Liver (tissue), 9 donors: ENCODE results near the gene SERPINE2. TPM values are rescaled to one million over a fixed set of nuclear protein-coding genes. Genes with fewer than 3 reads are reported as not detected.

Experiments
- DNase-seq: peaks from one replicate; pipeline ENCODE4 v3.0.0-alpha.2; 2017; ENCODE audit warnings: low spot score
- H3K27ac ChIP-seq, 2 donors: one replicate each; pipeline ENCODE4 v1.7.0; 2013; ENCODE audit warnings: inconsistent platforms in 2 of 2, low read length in 2 of 2, control low read depth in 1 of 2, low read depth in 1 of 2, mild to moderate bottlenecking in 1 of 2
- H3K27me3 ChIP-seq, 4 donors: one replicate each; pipeline versions ENCODE4 v1.6.1 to v1.7.0; 2013; ENCODE audit warnings: low read length in 3 of 4, inconsistent platforms in 1 of 4, mild to moderate bottlenecking in 1 of 4, moderate library complexity in 1 of 4; ENCODE audit not compliant: control insufficient read depth in 4 of 4, insufficient read depth in 4 of 4
- H3K36me3 ChIP-seq, 4 donors: one replicate each; pipeline versions ENCODE4 v1.6.1 to v1.7.0; 2013; ENCODE audit warnings: low read length in 3 of 4, mild to moderate bottlenecking in 3 of 4, low read depth in 1 of 4, moderate library complexity in 1 of 4; ENCODE audit not compliant: control insufficient read depth in 4 of 4, insufficient read depth in 3 of 4
- H3K4me1 ChIP-seq, 4 donors: one replicate each; pipeline versions ENCODE4 v1.6.1 to v1.7.0; 2013; ENCODE audit warnings: low read length in 3 of 4, mild to moderate bottlenecking in 3 of 4, moderate library complexity in 1 of 4; ENCODE audit not compliant: control insufficient read depth in 4 of 4, insufficient read depth in 4 of 4
- H3K4me3 ChIP-seq, 3 donors: one replicate each; pipeline versions ENCODE4 v1.6.1 to v1.7.0; 2013; ENCODE audit warnings: low read length in 3 of 3, control low read depth in 1 of 3, low read depth in 1 of 3, mild to moderate bottlenecking in 1 of 3
- H3K9ac ChIP-seq, 2 donors: one replicate each; pipeline ENCODE4 v1.7.0; 2013; ENCODE audit warnings: low read length in 2 of 2, mild to moderate bottlenecking in 2 of 2, moderate library complexity in 2 of 2, control low read depth in 1 of 2, low read depth in 1 of 2
- H3K9me3 ChIP-seq, 4 donors: one replicate each; pipeline versions ENCODE4 v1.6.1 to v1.7.0; 2013; ENCODE audit warnings: low read length in 3 of 4; ENCODE audit not compliant: control insufficient read depth in 4 of 4
- EGR1 ChIP-seq, 2 donors: IDR thresholded peaks; 2 replicates each; pipeline ENCODE4 v1.6.1; 2016 to 2018; ENCODE audit warnings: antibody characterized with exemption in 2 of 2, low read depth in 2 of 2
- FOXA2 ChIP-seq: IDR thresholded peaks from 2 replicates; pipeline ENCODE4 v1.6.1; 2016; ENCODE audit warnings: antibody characterized with exemption
- GABPA ChIP-seq, 2 donors: IDR thresholded peaks in 1 of 2; conservative IDR thresholded peaks in 1 of 2; 2 replicates each; pipeline ENCODE4 v1.6.1; 2016; ENCODE audit warnings: antibody characterized with exemption in 2 of 2, mild to moderate bottlenecking in 1 of 2, moderate library complexity in 1 of 2
- HNF4A ChIP-seq, 2 donors: conservative IDR thresholded peaks; 2 replicates each; pipeline ENCODE4 v1.6.1; 2016; ENCODE audit warnings: antibody characterized with exemption in 2 of 2, mild to moderate bottlenecking in 2 of 2
- NR2F2 ChIP-seq: IDR thresholded peaks from 2 replicates; pipeline ENCODE4 v1.6.1; 2016; ENCODE audit warnings: antibody characterized with exemption
- RAD21 ChIP-seq, 2 donors: IDR thresholded peaks; 2 replicates each; pipeline ENCODE4 v1.6.1; 2016; ENCODE audit warnings: antibody characterized with exemption in 2 of 2, mild to moderate bottlenecking in 2 of 2
- RXRA ChIP-seq, 2 donors: IDR thresholded peaks; 2 replicates each; pipeline ENCODE4 v1.6.1; 2017 to 2018; ENCODE audit warnings: antibody characterized with exemption in 2 of 2, mild to moderate bottlenecking in 1 of 2
- SP1 ChIP-seq: IDR thresholded peaks from 2 replicates; pipeline ENCODE4 v1.6.1; 2018; ENCODE audit warnings: antibody characterized with exemption, mild to moderate bottlenecking
- TAF1 ChIP-seq: conservative IDR thresholded peaks from 2 replicates; pipeline ENCODE4 v1.6.1; 2016; ENCODE audit warnings: antibody characterized with exemption, mild to moderate bottlenecking
- YY1 ChIP-seq: IDR thresholded peaks from 2 replicates; pipeline ENCODE4 v1.6.1; 2016; ENCODE audit warnings: antibody characterized with exemption, mild to moderate bottlenecking
- WGBS: extraction: QIAGEN DNeasy Blood & Tissue Kit; methylation state at CpG from one replicate; pipeline ENCODE4 v1.1.7; 2013; 5-methylcytosine and 5-hydroxymethylcytosine counted together
- polyA plus RNA-seq, 2 donors: library from polyadenylated mRNA; stranded (reverse) in 1 of 2; unstranded in 1 of 2; fragments of 200-250 nt in 1 of 2; fragments of >200 nt in 1 of 2; fragmentation: Nextera tagmentation in 1 of 2; extraction: Ambion mirVana in 1 of 2; gene quantifications; one replicate each; pipeline versions ENCODE4 v1.2.1 to v1.2.3, GENCODE V29; 2013 to 2015
- total RNA-seq, 2 donors: library from RNA; depleted of rRNA; stranded (reverse); fragments of >200 nt; gene quantifications; one replicate each; pipeline ENCODE4 v1.2.3, GENCODE V29; 2014
- TF ChIP-seq, protein P1 (sequence below): IDR thresholded peaks from 2 replicates; pipeline ENCODE4 v1.6.1; 2016; ENCODE audit warnings: antibody characterized with exemption, mild to moderate bottlenecking
- TF ChIP-seq, protein P2 (sequence below): fragments of 150-350 bp; IDR thresholded peaks from 2 replicates; pipeline ENCODE4 v1.5.1; 2017; ENCODE audit warnings: improper control_type of control experiment, low read depth, low read length; ENCODE audit not compliant: missing input control
- TF ChIP-seq, protein P3 (sequence below): IDR thresholded peaks from 2 replicates; pipeline ENCODE4 v1.6.1; 2016; ENCODE audit warnings: antibody characterized with exemption
- TF ChIP-seq, protein P4 (sequence below): IDR thresholded peaks from 2 replicates; pipeline ENCODE4 v1.6.1; 2016; ENCODE audit warnings: antibody characterized with exemption
- donor health status: healthy.
- donor health status: healthy.
- donor health status: healthy.
- donor health status: healthy.
- donor health status: healthy.

SERPINE2 gene
- total and polyA plus RNA-seq, 4 donors = 0.92 to 4.8 (median 2.3) TPM

DNA sequence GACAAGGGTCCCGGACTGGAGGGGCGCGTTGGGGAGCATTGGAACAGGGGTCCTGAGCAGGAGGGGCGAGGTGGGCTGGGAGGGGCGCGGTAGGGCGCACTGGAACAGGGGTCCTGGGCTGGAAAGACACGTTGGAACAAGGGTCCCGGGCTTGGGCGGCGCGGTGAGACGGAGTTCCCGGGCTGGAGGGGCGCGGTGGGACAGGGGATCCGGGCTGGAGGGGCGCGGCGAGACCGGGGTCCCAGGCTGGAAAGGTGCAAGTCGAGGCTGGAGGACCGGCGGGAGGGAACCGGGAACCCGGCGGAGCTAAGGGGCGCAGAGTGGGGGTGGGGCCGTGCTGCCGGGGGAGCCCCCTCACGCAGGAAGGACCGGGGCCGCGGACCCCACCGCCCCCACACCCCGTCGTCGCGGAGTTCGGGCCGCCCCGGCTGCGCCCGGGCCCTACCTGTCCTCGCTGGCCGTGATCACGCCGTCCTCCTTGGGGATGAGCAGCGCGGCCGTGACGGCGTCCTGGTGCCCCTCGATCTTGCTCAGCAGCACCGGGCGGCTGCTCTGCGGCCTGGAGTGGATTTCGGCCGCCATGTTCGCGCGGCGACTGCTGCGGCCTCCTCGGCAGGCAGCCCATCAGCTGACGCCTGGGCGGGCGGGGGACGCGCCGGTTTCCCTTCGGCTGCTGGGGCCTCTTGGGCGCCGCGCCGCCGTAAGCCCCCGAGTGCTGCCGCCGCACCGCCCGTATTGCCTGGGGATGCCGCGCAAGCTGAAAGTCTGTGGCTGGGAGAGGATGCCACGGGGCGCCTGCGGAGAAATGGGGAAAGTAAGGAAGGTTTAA is 94.2 kb downstream of the SERPINE2 start, which contains the start of gene WDFY1:
TSS of gene WDFY1 (minus strand) at position 633 of the 829 bp plus-strand sequence. CDS start at position 582, 51 bp downstream.
- Histone ChIP-seq H3K9ac (peak within 1 kb of the TSS; percentile 80 to 88), H3K27me3 (no peaks in the 10 kb centered on the region), H3K36me3 (no peaks in the 10 kb centered on the region), H3K4me3 (peak within 1 kb of the TSS; percentile 85 to 95 (median 91)), H3K4me1 (peaks cover 0 to 19% (median 9%) of the 10 kb centered on the region in 4 donors), H3K27ac (peak within 1 kb of the TSS; percentile 83 to 92), H3K9me3 (no peaks in the 10 kb centered on the region)
- TF ChIP-seq TAF1 (no peak), SP1 (peak; percentile 26), RAD21 (IDR thresholded peaks at IDR 0.05) (peak; percentile 47 to 63), YY1 (peak; percentile 96), GABPA (IDR thresholded peaks at IDR 0.05 in 1 of 2, conservative IDR thresholded peaks at IDR 0.05 in 1 of 2) (peak in 1 of 2 donors; percentile 42)
- DNase-seq = peak; percentile 84
- under 1% methylated on average over 87 of the region's 87 CpGs for WGBS

DNA sequence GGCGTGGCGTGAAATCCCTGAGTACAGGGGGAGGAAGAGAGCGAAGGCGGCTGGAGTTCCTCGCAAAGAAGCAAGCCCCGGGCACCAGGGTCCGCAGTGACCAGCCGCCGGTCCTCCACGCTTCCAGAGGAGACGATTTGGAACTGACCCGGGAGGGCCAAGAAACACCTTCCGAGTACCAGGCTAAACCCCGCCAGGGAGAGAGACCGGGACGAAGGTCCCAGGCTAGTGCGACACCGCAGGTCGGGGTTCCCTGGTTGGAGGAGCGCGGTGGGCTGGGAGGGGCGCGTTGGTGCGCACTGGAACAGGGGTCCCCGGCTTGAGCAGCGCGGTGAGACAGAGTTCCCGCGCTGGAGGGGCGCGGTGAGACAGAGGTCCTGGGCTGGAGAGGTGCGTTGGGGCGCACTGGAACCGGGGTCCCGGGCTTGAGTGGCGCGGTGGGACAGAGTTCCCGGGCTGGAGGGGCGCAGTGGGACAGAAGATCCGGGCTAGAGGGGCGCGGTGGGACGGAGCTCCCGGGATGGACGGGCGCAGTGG is 94.9 kb downstream of the SERPINE2 start:
- Histone ChIP-seq H3K27ac (peak overlapping the region; percentile 83 to 92), H3K27me3 (no peaks in the 10 kb centered on the region), H3K9me3 (no peaks in the 10 kb centered on the region), H3K36me3 (no peaks in the 10 kb centered on the region), H3K9ac (peak overlapping the region; percentile 80 to 88), H3K4me1 (peaks cover under 1 to 19% (median 9%) of the 10 kb centered on the region in 4 donors), H3K4me3 (peak overlapping the region; percentile 85 to 95 (median 91))
- TF ChIP-seq, protein P1, sequence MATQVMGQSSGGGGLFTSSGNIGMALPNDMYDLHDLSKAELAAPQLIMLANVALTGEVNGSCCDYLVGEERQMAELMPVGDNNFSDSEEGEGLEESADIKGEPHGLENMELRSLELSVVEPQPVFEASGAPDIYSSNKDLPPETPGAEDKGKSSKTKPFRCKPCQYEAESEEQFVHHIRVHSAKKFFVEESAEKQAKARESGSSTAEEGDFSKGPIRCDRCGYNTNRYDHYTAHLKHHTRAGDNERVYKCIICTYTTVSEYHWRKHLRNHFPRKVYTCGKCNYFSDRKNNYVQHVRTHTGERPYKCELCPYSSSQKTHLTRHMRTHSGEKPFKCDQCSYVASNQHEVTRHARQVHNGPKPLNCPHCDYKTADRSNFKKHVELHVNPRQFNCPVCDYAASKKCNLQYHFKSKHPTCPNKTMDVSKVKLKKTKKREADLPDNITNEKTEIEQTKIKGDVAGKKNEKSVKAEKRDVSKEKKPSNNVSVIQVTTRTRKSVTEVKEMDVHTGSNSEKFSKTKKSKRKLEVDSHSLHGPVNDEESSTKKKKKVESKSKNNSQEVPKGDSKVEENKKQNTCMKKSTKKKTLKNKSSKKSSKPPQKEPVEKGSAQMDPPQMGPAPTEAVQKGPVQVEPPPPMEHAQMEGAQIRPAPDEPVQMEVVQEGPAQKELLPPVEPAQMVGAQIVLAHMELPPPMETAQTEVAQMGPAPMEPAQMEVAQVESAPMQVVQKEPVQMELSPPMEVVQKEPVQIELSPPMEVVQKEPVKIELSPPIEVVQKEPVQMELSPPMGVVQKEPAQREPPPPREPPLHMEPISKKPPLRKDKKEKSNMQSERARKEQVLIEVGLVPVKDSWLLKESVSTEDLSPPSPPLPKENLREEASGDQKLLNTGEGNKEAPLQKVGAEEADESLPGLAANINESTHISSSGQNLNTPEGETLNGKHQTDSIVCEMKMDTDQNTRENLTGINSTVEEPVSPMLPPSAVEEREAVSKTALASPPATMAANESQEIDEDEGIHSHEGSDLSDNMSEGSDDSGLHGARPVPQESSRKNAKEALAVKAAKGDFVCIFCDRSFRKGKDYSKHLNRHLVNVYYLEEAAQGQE = peak; percentile 36
- peak in 1 of 2 donors; percentile 32 for TF ChIP-seq RAD21 (IDR thresholded peaks at IDR 0.05)
- TF ChIP-seq, protein P2, sequence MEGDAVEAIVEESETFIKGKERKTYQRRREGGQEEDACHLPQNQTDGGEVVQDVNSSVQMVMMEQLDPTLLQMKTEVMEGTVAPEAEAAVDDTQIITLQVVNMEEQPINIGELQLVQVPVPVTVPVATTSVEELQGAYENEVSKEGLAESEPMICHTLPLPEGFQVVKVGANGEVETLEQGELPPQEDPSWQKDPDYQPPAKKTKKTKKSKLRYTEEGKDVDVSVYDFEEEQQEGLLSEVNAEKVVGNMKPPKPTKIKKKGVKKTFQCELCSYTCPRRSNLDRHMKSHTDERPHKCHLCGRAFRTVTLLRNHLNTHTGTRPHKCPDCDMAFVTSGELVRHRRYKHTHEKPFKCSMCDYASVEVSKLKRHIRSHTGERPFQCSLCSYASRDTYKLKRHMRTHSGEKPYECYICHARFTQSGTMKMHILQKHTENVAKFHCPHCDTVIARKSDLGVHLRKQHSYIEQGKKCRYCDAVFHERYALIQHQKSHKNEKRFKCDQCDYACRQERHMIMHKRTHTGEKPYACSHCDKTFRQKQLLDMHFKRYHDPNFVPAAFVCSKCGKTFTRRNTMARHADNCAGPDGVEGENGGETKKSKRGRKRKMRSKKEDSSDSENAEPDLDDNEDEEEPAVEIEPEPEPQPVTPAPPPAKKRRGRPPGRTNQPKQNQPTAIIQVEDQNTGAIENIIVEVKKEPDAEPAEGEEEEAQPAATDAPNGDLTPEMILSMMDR = no peak
- no peak for TF ChIP-seq FOXA2
- TF ChIP-seq RXRA (IDR thresholded peaks at IDR 0.05) = no peak
- DNase-seq = peak; percentile 55
- WGBS = 2% methylated on average over 46 of the region's 46 CpGs

DNA sequence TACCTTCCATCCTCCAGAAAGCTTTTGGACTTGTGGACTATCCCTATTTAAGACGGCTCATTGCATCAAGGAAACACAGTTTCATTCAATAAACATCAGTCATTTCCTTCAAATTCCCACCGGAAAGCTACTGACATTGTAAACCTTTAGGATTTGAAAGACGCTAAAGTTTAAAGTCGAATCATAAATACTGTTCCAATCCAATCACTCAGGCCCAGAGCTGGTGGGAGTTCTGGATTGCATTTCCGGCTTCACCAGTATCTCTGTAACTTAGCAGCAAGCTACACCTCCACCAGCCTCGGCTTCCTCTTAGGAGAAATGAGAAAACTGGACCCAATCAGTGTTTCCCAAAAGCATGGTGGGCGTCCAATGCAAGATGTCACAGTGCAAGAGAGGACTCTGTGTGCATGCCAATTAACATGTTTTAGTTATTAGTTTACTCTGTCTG is 95.5 kb downstream of the SERPINE2 start:
- Histone ChIP-seq H3K36me3 (no peaks in the 10 kb centered on the region), H3K27me3 (no peaks in the 10 kb centered on the region), H3K4me3 (peak overlapping the region in 2 of 3 donors; percentile 91 to 95), H3K9ac (peak overlapping the region; percentile 80 to 88), H3K9me3 (no peaks in the 10 kb centered on the region), H3K4me1 (peaks cover 3 to 19% (median 9%) of the 10 kb centered on the region in 4 donors), H3K27ac (no peak overlapping the region)
- no peak for DNase-seq
- 46% methylated on average over 7 of the region's 7 CpGs for WGBS
- TF ChIP-seq HNF4A (conservative IDR thresholded peaks at IDR 0.05) (no peak), EGR1 (IDR thresholded peaks at IDR 0.05; ENCODE audit: low read depth in 2 of 2) (no peak), TAF1 (no peak), YY1 (no peak), RXRA (IDR thresholded peaks at IDR 0.05) (no peak), NR2F2 (no peak)
- TF ChIP-seq, protein P3, sequence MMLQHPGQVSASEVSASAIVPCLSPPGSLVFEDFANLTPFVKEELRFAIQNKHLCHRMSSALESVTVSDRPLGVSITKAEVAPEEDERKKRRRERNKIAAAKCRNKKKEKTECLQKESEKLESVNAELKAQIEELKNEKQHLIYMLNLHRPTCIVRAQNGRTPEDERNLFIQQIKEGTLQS = no peak
- TF ChIP-seq, protein P4, sequence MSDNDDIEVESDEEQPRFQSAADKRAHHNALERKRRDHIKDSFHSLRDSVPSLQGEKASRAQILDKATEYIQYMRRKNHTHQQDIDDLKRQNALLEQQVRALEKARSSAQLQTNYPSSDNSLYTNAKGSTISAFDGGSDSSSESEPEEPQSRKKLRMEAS = no peak
- TF ChIP-seq, protein P2 = no peak
